SHP77 treated with DMSO at 0.1 percent for 48 hours (cell line): ENCODE results near the gene DUSP5.
"Not testable (repeated sequence)": the region's sequence is repeated elsewhere in the genome, so short reads cannot be mapped to it uniquely, and the experiment has no call there.

Experiments
- DNase-seq: peaks from one replicate; lab custom pipeline; 2025; lab: John Stamatoyannopoulos, UW

The DUSP5 gene

GRCh38 chr10:110497438-110498086 is at the start of gene DUSP5:
Gene DUSP5 (plus strand): TSS chr10:110497907. CDS start chr10:110498122, 215 bp downstream.
- peak; percentile 65 for DNase-seq

GRCh38 chr10:110448682-110449418 is 48.9 kb upstream of the DUSP5 start:
- DNase-seq = no peak

- no peak for DNase-seq
Measured at GRCh38 chr10:110455446-110455845, 42.3 kb upstream of the DUSP5 start.

- no peak for DNase-seq
Measured at GRCh38 chr10:110456046-110456445, 41.7 kb upstream of the DUSP5 start.

- no peak for DNase-seq
Measured at GRCh38 chr10:110456523-110457091, 41.1 kb upstream of the DUSP5 start.

GRCh38 chr10:110457851-110458250 is 39.9 kb upstream of the DUSP5 start:
- no peak for DNase-seq

GRCh38 chr10:110458266-110458920 is 39.3 kb upstream of the DUSP5 start:
- DNase-seq = no peak

GRCh38 chr10:110459600-110459999 is 38.1 kb upstream of the DUSP5 start:
- peak; percentile 48 for DNase-seq

GRCh38 chr10:110460111-110460809 is 37.4 kb upstream of the DUSP5 start:
- DNase-seq = peak; percentile 71

- DNase-seq = no peak
Measured at GRCh38 chr10:110461088-110461487, 36.6 kb upstream of the DUSP5 start.

- DNase-seq = no peak
Measured at GRCh38 chr10:110461530-110461929, 36.2 kb upstream of the DUSP5 start.

- no peak for DNase-seq
Measured at GRCh38 chr10:110462166-110463095, 35.3 kb upstream of the DUSP5 start.

- DNase-seq = not testable (repeated sequence)
Measured at GRCh38 chr10:110468258-110468657, 29.4 kb upstream of the DUSP5 start.

- DNase-seq = peak; percentile 61
Measured at GRCh38 chr10:110470541-110470940, 27.2 kb upstream of the DUSP5 start.

- DNase-seq = no peak
Measured at GRCh38 chr10:110471566-110472139, 26.1 kb upstream of the DUSP5 start.

GRCh38 chr10:110474017-110474416 is 23.7 kb upstream of the DUSP5 start:
- DNase-seq = no peak

GRCh38 chr10:110474826-110475225 is 22.9 kb upstream of the DUSP5 start:
- no peak for DNase-seq

- no peak for DNase-seq
Measured at GRCh38 chr10:110475722-110476515, 21.8 kb upstream of the DUSP5 start.

GRCh38 chr10:110479710-110480109 is 18.0 kb upstream of the DUSP5 start:
- DNase-seq = no peak

- DNase-seq = no peak
Measured at GRCh38 chr10:110480387-110480786, 17.3 kb upstream of the DUSP5 start.
